ENCODE results near the gene PLEKHG4B. TPM values are rescaled to one million over a fixed set of nuclear protein-coding genes. Genes with fewer than 3 reads are reported as not detected.

PLEKHG4B gene
- polyA plus RNA-seq, 1 of the 3 experiments (the other 2 are of a cell fraction): 0.18 TPM

DNA sequence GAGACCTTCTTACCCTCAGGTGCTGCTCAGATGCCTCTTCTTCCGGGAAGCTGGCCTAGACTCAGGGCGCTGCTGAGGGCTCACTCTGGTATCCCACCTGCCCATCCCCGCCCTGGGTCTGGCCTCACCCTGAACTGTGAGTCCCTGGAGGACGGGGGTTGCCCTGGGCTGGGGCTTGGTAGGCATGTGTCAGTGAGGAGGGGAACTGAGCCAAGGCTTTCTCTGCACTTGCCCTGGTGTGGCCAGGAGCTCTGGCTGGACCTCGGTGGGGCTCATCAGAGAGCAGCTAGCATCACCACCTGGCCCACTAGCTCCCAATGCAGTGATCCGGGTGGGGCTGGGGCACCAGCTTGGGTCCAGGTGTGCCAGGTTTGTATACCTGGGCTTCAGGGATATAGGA, 15.6 kb downstream of the PLEKHG4B start:
- peaks cover 0 to 4% of the 10 kb centered on the region in 2 experiments; a peak in 1 of 4 replicates for H3K4me1 ChIP-seq (ENCODE audit: control insufficient read depth in 1 of 2, insufficient read depth in 2 of 2, low read depth in 1 of 2, low read length in 1 of 2)
- no peak overlapping the region for H2AFZ ChIP-seq (ENCODE audit: low read depth)
- H3K4me3 ChIP-seq (ENCODE audit: low read depth in 2 of 2, low read length in 1 of 2): no peak overlapping the region
- no peak for DNase-seq
- H3K27me3 ChIP-seq (ENCODE audit: insufficient read depth): peaks cover 13% of the 10 kb centered on the region; the same call in 1 of the 2 replicates
- H4K20me1 ChIP-seq (ENCODE audit: insufficient read depth): no peaks in the 10 kb centered on the region
- TF ChIP-seq RFX5 (IDR thresholded peaks at IDR 0.05; ENCODE audit: low read length) (no peak), FOSL2 (IDR thresholded peaks at IDR 0.05; ENCODE audit: borderline replicate concordance, low read depth) (no peak), MXI1 (IDR thresholded peaks at IDR 0.05; ENCODE audit: low read depth, low read length) (no peak), RXRA (IDR thresholded peaks at IDR 0.05; ENCODE audit: borderline replicate concordance, low read depth) (no peak), CTCF (IDR thresholded peaks at IDR 0.05) (no peak), RCOR1 (IDR thresholded peaks at IDR 0.05; ENCODE audit: low read length) (no peak), SIN3A (IDR thresholded peaks at IDR 0.05; ENCODE audit: borderline replicate concordance, low read depth, low read length) (no peak), GATA2 (CRISPR knock-in tag; IDR thresholded peaks at IDR 0.05) (no peak), POLR2AphosphoS5 (IDR thresholded peaks at IDR 0.05; ENCODE audit: low read depth, low read length) (no peak), PBX3 (IDR thresholded peaks at IDR 0.05) (no peak), JUND (IDR thresholded peaks at IDR 0.05) (no peak), REST (IDR thresholded peaks at IDR 0.05; ENCODE audit: low read depth, low read length) (no peak), FOXM1 (IDR thresholded peaks at IDR 0.05; ENCODE audit: low read depth) (no peak), NFIC (IDR thresholded peaks at IDR 0.05; ENCODE audit: borderline replicate concordance) (no peak)
- TF ChIP-seq, protein P1, sequence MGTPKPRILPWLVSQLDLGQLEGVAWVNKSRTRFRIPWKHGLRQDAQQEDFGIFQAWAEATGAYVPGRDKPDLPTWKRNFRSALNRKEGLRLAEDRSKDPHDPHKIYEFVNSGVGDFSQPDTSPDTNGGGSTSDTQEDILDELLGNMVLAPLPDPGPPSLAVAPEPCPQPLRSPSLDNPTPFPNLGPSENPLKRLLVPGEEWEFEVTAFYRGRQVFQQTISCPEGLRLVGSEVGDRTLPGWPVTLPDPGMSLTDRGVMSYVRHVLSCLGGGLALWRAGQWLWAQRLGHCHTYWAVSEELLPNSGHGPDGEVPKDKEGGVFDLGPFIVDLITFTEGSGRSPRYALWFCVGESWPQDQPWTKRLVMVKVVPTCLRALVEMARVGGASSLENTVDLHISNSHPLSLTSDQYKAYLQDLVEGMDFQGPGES (IDR thresholded peaks at IDR 0.05; ENCODE audit: low read depth, low read length): no peak
- 46% methylated on average over 3 of the region's 6 CpGs for WGBS (ENCODE audit: low lambda C conversion rate)
- ChIA-PET POLR2A (no interaction called here), CTCF (no interaction called here)
- no peaks in the 10 kb centered on the region for H3K79me2 ChIP-seq (ENCODE audit: insufficient read depth)
- H3K27ac ChIP-seq (ENCODE audit: low read depth in 2 of 2, low read length in 1 of 2): no peak overlapping the region
- no peaks in the 10 kb centered on the region for H3K9me2 ChIP-seq
- H3F3A ChIP-seq (replicated peaks; ENCODE audit: insufficient read depth): no peaks in the 10 kb centered on the region
- no peak overlapping the region for H3K9ac ChIP-seq
- no peaks in the 10 kb centered on the region for H3K36me3 ChIP-seq (replicated peaks in 1 of 2; ENCODE audit: control insufficient read depth in 1 of 2, insufficient read depth in 2 of 2, low read length in 1 of 2)
- no peaks in the 10 kb centered on the region for H3K9me3 ChIP-seq
- H3K4me2 ChIP-seq: no peak overlapping the region

Data from SK-N-SH (cell line).